WI38 (cell line): ENCODE measurements around the gene KLHL40.

Experiments
- H3K4me3 ChIP-seq: 2 replicates; pipeline ENCODE4 v1.5.1; 2011; ENCODE audit warnings: low read depth, mild to moderate bottlenecking, control low read depth, low read length
- TF ChIP-seq, protein P1 (sequence below): IDR thresholded peaks from 2 replicates; pipeline ENCODE4 v1.5.1; 2012; ENCODE audit warnings: low read depth, mild to moderate bottlenecking, control low read depth, low read length

Gene KLHL40

DNA sequence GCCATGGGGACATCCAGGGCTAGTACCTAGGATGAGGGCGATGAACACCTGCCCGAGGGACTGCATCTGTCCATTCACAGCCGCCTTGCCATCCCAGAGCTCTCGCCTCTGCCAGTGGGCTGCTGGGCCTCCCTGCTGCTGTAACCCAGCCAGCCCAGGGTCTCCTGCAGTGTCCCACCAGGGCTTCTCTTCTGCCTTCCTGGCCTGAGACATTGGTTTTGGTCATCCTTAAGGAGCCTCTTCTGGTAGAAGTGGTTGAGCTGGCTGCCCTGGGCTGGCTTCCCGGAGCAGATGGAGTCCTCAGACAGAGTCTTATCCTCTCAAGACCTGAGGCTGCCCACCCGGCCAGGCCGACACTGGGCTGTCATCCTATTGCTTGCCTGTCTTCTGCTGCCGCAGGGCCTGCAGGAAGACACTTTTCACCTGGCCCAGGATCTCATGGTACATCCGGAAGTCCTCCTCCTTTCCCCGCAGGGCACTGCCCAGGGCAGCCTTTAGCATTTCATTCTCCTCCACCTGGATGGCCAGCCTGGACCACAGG, 23.3 kb downstream of the KLHL40 start:
- no peak overlapping the region for H3K4me3 ChIP-seq
- TF ChIP-seq, protein P1, sequence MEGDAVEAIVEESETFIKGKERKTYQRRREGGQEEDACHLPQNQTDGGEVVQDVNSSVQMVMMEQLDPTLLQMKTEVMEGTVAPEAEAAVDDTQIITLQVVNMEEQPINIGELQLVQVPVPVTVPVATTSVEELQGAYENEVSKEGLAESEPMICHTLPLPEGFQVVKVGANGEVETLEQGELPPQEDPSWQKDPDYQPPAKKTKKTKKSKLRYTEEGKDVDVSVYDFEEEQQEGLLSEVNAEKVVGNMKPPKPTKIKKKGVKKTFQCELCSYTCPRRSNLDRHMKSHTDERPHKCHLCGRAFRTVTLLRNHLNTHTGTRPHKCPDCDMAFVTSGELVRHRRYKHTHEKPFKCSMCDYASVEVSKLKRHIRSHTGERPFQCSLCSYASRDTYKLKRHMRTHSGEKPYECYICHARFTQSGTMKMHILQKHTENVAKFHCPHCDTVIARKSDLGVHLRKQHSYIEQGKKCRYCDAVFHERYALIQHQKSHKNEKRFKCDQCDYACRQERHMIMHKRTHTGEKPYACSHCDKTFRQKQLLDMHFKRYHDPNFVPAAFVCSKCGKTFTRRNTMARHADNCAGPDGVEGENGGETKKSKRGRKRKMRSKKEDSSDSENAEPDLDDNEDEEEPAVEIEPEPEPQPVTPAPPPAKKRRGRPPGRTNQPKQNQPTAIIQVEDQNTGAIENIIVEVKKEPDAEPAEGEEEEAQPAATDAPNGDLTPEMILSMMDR, result no peak

DNA sequence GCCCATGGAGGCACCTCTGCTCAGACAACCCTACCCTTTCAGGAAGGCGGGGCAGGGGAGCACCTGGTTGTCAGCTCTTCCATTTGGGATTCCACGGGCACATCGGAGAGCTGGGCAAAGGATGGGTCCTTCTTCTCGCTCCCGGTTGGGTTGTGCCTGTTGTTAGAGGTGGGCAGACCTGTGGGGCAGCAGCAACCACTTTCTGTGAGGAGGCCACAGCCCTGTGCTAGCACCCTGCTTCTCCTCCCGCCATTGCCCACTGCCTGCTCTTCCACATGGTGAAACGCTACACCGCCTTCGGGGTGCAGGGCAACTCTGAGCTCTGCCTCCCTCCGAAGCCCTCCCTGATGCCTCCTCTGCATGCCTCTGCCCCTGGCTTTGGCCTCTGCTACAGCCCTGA, 24.3 kb downstream of the KLHL40 start:
- no peak overlapping the region for H3K4me3 ChIP-seq
- TF ChIP-seq, protein P1, result no peak

DNA sequence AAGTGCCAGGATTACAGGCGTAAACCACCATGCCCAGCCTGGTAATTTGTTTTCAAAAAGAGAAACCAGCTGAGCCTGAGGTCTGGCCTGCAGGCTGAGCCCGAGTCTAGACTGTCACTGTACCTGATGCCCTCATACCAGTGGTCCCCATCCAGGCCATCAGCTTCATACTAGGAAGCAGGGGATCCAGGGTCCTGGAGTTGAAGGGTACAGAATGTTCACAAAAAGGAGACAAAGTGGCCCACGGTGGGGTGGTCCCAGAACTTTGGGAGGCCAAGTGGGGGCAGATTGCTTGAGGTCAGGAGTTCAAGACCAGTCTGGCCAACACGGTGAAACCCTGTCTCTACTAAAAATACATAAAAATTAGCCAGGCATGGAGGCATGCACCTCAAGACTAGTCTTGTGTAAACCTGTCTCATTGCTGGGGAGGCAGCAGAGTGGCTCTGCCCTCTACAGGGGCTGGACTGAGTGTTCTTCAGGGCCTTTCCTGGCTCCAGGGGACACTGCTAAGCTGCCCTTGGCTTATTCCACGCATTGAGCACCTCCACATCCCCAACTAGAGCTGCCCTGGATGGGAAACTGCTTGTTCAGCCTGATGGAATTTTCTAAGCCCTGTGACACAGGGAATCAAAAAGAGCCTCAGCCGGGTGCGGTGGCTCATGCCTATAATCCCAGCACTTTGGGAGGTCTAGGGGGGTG, 25.1 kb downstream of the KLHL40 start:
- no peak overlapping the region for H3K4me3 ChIP-seq
- TF ChIP-seq, protein P1, result no peak

DNA sequence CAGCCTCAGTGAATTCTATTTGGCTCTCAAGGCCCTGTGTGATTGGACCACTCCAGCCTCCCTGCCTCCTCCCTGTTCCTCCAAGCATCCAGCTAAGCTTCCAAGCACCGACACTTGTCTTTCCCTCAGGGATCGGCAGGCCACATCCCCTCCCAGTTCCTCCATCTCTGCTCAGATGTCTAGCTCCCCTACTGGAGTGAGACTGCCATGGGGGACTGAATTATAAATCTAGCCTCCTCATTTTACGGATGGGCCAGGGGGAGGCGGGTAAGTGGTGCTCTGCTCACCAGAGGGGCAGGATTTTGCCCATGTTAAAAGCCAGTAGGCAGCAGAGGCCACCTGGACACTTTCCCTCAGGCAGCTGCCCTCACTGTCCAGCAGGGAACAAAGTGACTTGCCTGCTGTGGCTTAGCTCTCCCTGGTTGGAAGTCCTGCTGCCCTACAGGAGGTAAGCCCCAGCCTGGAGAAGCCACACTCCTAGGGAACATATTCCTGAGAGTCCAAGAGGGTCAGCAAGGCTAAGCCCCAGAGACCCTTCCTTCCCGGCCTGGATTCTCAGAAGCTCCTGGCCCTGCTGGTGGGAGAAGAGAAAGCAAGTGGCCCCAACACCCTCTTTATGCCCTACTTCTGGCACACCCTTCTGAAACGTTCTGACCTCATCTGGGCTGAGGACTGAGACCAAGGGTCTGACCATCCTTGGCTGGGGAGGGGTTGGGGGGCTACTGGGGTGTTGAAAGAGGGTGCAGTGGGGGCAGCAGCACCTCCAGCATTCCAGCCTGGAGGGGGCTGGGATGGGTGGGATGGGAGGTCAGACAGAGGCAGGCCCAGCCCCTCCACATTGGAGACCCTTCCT, 26.4 kb downstream of the KLHL40 start:
- TF ChIP-seq, protein P1, result no peak
- no peak overlapping the region for H3K4me3 ChIP-seq

DNA sequence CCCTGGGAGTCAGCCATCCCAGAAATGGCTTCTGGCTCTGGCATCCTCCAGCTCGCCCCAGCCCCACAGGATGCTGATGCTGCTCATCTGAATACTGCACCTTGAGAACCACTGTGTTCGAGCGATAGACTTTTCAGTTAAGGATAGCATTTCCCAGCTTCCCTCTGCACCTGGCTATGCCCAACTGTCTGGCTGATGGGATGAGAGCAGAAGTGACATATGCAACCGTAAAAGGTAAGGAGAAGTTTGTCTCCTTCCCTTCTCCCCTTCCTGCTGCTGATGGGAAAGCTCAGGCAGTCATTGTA, 27.0 kb downstream of the KLHL40 start:
- TF ChIP-seq, protein P1, result no peak
- H3K4me3 ChIP-seq, result no peak overlapping the region

DNA sequence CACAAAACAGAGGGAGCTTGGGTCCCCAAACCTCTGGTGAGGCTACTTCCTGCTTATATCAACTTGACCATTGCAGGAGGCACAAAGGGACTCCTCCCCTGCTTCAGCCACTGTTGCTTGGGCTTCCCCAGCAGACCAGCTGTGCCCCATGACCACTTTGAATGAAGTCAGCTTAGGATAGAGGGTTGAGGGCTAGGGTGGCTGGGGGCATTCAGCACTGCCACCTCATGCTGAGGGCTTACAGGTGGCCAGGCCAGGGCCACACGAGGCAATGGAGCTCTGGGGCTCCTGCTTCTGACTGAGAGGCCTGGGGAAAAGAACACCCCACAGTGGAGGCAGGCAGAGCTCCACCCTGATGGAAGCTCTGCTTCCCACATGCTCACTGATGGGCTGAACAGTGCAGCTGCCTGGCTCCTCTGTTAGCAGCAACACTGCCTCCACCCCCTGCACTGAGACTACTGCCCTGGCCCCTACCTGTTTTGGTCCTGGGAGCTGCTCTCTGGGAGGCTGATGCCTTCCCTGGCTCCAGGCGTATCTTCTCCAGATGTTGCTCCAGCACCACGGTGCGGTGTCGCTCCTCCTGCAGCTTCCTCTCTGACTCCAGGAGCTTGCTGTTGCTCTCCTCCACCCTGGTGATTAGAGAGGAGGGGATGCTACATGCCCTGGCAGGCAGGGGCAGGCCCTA, 27.5 kb downstream of the KLHL40 start:
- H3K4me3 ChIP-seq, result no peak overlapping the region

More for the DNA sequence above, 27.5 kb downstream of the KLHL40 start:
- TF ChIP-seq, protein P1, result no peak
